ENCODE results near the gene POGZ. TPM values are rescaled to one million over a fixed set of nuclear protein-coding genes. Genes with fewer than 3 reads are reported as not detected.
"Not testable (repeated sequence)": the region's sequence is repeated elsewhere in the genome, so short reads cannot be mapped to it uniquely, and the experiment has no call there.

POGZ gene
- total RNA-seq, 1 donor from 2014 or later = 37.3 TPM

- peak; percentile 78 for DNase-seq
- TF ChIP-seq, protein P1, sequence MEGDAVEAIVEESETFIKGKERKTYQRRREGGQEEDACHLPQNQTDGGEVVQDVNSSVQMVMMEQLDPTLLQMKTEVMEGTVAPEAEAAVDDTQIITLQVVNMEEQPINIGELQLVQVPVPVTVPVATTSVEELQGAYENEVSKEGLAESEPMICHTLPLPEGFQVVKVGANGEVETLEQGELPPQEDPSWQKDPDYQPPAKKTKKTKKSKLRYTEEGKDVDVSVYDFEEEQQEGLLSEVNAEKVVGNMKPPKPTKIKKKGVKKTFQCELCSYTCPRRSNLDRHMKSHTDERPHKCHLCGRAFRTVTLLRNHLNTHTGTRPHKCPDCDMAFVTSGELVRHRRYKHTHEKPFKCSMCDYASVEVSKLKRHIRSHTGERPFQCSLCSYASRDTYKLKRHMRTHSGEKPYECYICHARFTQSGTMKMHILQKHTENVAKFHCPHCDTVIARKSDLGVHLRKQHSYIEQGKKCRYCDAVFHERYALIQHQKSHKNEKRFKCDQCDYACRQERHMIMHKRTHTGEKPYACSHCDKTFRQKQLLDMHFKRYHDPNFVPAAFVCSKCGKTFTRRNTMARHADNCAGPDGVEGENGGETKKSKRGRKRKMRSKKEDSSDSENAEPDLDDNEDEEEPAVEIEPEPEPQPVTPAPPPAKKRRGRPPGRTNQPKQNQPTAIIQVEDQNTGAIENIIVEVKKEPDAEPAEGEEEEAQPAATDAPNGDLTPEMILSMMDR (IDR thresholded peaks at IDR 0.05; ENCODE audit: borderline replicate concordance) = peak; percentile 45
- Histone ChIP-seq H3K4me3 (peak within 1 kb of the TSS; percentile 95), H3K27ac (replicated peaks) (peak within 1 kb of the TSS; percentile 84), H3K27me3 (ENCODE audit: low read depth) (no peaks in the 10 kb centered on the region), H3K4me1 (peaks cover 24% of the 10 kb centered on the region), H3K36me3 (peaks cover 40% of the 10 kb centered on the region), H3K9me3 (replicated peaks) (peaks cover 3% of the 10 kb centered on the region)
- intact Hi-C loops (cut with micrococcal nuclease) = no loop called here
These were observed 59.7 kb downstream of the POGZ start, which contains the start of gene PSMB4 for GRCh38 chr1:151399324-151400171. Gene PSMB4, plus strand, starts transcription at chr1:151399573. Its CDS starts 15 bp downstream, at chr1:151399588.

DNA sequence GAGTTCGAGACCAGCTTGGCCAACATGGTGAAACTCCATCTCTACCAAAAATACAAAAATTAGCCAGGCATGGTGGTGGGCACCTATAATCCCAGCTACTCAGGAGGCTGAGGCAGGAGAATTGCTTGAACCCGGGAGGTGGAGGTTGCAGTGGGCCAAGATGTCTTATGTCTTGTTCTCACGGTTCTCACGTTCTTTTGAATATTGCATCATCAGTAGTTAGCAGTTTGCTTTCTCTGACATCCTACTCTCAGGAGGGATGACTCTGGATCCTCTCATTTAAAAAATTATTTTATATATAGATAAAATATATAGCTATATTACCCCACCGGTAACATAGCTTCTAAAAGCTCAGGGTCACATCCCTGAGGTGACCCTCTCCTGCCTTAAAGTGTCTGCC lies 63.0 kb downstream of the POGZ start:
- H3K27ac ChIP-seq (replicated peaks); H3K4me3 ChIP-seq; H3K9me3 ChIP-seq (replicated peaks); H3K36me3 ChIP-seq; intact Hi-C loops (cut with micrococcal nuclease); H3K27me3 ChIP-seq (ENCODE audit: low read depth); DNase-seq: not testable (repeated sequence)
- H3K4me1 ChIP-seq = peaks cover 18% of the 10 kb centered on the region

GRCh38 chr1:151393583-151393982 lies 65.7 kb downstream of the POGZ start:
- intact Hi-C loops (cut with micrococcal nuclease) = no loop called here
- Histone ChIP-seq H3K9me3 (replicated peaks) (peaks cover 4% of the 10 kb centered on the region), H3K36me3 (no peaks in the 10 kb centered on the region), H3K4me1 (no peaks in the 10 kb centered on the region), H3K27ac (replicated peaks) (no peak overlapping the region), H3K4me3 (no peak overlapping the region), H3K27me3 (ENCODE audit: low read depth) (no peaks in the 10 kb centered on the region)
- TF ChIP-seq, protein P1 (IDR thresholded peaks at IDR 0.05; ENCODE audit: borderline replicate concordance) = no peak
- DNase-seq = no peak

DNA sequence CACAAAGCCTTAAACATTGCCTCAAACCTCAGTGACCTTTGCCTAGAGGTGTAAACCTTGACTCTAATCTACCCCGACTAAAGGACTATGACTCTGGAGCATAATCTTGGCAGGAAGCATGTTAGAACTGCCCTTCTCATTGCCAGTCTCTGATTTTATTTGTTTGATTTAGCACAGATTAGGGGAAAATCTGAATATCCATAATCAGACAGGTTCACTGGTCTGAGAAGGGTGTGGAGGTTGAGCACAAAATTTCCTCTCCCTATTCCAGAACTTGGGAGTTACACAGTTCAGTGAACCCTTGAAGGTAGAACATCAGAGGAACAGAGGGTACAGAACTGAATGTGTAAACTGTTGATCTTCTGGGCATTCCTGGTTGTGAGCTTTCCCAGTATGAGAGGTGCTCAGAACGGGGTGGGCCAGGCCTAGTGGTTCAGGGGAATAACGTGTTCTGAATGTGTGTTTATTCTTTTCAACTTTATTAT lies 68.2 kb downstream of the POGZ start:
- Histone ChIP-seq H3K4me1 (no peaks in the 10 kb centered on the region), H3K27me3 (ENCODE audit: low read depth) (no peaks in the 10 kb centered on the region), H3K4me3 (no peak overlapping the region), H3K27ac (replicated peaks) (no peak overlapping the region), H3K9me3 (replicated peaks) (peaks cover 4% of the 10 kb centered on the region), H3K36me3 (no peaks in the 10 kb centered on the region)
- DNase-seq = no peak
- intact Hi-C loops (cut with micrococcal nuclease) = no loop called here
- TF ChIP-seq, protein P1 (IDR thresholded peaks at IDR 0.05; ENCODE audit: borderline replicate concordance) = no peak

GRCh38 chr1:151390221-151391078 lies 68.8 kb downstream of the POGZ start:
- H3K36me3 ChIP-seq; intact Hi-C loops (cut with micrococcal nuclease); H3K27me3 ChIP-seq (ENCODE audit: low read depth); DNase-seq; H3K9me3 ChIP-seq (replicated peaks); H3K4me1 ChIP-seq; H3K4me3 ChIP-seq; H3K27ac ChIP-seq (replicated peaks): not testable (repeated sequence)

DNA sequence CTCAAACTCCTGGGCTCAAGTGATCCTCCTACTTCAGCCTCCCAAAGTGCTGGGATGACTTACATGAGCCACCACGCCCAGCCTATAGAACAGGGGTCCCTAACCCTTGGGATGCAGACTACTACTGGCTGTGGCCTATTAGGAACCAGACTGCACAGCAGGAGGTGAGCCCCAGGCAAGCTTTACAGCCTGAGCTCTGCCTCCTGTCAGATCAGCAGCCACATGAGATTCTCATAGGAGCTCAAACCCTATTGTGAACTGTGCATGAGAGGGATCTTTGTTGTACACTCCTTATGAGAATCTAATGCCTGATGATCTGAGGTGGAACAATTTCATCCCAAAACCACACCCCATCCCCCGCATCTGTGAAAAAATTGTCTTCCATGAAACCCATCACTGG lies 73.3 kb downstream of the POGZ start:
- no peak overlapping the region for H3K27ac ChIP-seq (replicated peaks)
- H3K4me3 ChIP-seq = no peak overlapping the region
- no peaks in the 10 kb centered on the region for H3K27me3 ChIP-seq (ENCODE audit: low read depth)
- H3K9me3 ChIP-seq (replicated peaks) = no peaks in the 10 kb centered on the region
- no peaks in the 10 kb centered on the region for H3K36me3 ChIP-seq
- DNase-seq = no peak
- no peaks in the 10 kb centered on the region for H3K4me1 ChIP-seq
- intact Hi-C loops (cut with micrococcal nuclease) = no loop called here
- TF ChIP-seq, protein P1 (IDR thresholded peaks at IDR 0.05; ENCODE audit: borderline replicate concordance) = no peak

Measured in left ventricle myocardium inferior (tissue), 1 donor.